HG02798 (cell line): ENCODE data around the gene CEP152.
"Not testable (repeated sequence)": the region's sequence is repeated elsewhere in the genome, so short reads cannot be mapped to it uniquely, and the experiment has no call there.

Source experiments
- ATAC-seq: cut with Tn5 transposase; IDR thresholded peaks from one replicate; pipeline ENCODE4 v1.9.1; 2021; ENCODE audit warnings: mild to moderate bottlenecking; ENCODE audit not compliant: unreplicated experiment, poor library complexity

Gene CEP152

GRCh38 chr15:48810414-48811324, at the start of gene CEP152:
Gene CEP152 (minus strand): TSS chr15:48811069. CDS start chr15:48805649, 5,420 bp downstream.
- peak; percentile 98 for ATAC-seq

- no peak for ATAC-seq
Measured at GRCh38 chr15:48859426-48859825, 48.6 kb upstream of the CEP152 start.

GRCh38 chr15:48858401-48858800, 47.5 kb upstream of the CEP152 start:
- ATAC-seq, result no peak

GRCh38 chr15:48856942-48857341, 46.1 kb upstream of the CEP152 start:
- no peak for ATAC-seq

GRCh38 chr15:48855501-48856440, 44.9 kb upstream of the CEP152 start:
- ATAC-seq, result no peak

GRCh38 chr15:48854434-48854833, 43.6 kb upstream of the CEP152 start:
- ATAC-seq, result not testable (repeated sequence)

- no peak for ATAC-seq
Measured at GRCh38 chr15:48851956-48852355, 41.1 kb upstream of the CEP152 start.

- ATAC-seq, result no peak
Measured at GRCh38 chr15:48850648-48851047, 39.8 kb upstream of the CEP152 start.

- ATAC-seq, result no peak
Measured at GRCh38 chr15:48845123-48845522, 34.3 kb upstream of the CEP152 start.

- no peak for ATAC-seq
Measured at GRCh38 chr15:48842501-48842900, 31.6 kb upstream of the CEP152 start.

GRCh38 chr15:48834756-48835155, 23.9 kb upstream of the CEP152 start:
- no peak for ATAC-seq

- no peak for ATAC-seq
Measured at GRCh38 chr15:48833526-48834239, 22.8 kb upstream of the CEP152 start.

- ATAC-seq, result no peak
Measured at GRCh38 chr15:48832648-48833047, 21.8 kb upstream of the CEP152 start.

GRCh38 chr15:48828906-48829305, 18.0 kb upstream of the CEP152 start:
- ATAC-seq, result no peak

GRCh38 chr15:48828471-48828870, 17.6 kb upstream of the CEP152 start:
- no peak for ATAC-seq

- ATAC-seq, result no peak
Measured at GRCh38 chr15:48825075-48825474, 14.2 kb upstream of the CEP152 start.

- ATAC-seq, result no peak
Measured at GRCh38 chr15:48823706-48824105, 12.8 kb upstream of the CEP152 start.

GRCh38 chr15:48823237-48823636, 12.4 kb upstream of the CEP152 start:
- ATAC-seq, result no peak

- ATAC-seq, result no peak
Measured at GRCh38 chr15:48814286-48814685, 3.4 kb upstream of the CEP152 start.

GRCh38 chr15:48811325-48811958, 573 bp upstream of the CEP152 start:
- ATAC-seq, result no peak
